A549 treated with ZK216348 at 1 μM for 4 hours (cell line): Measurements from ENCODE around the gene RSL1D1. TPM values are rescaled to one million over a fixed set of nuclear protein-coding genes. Genes with fewer than 3 reads are reported as not detected.

Experiments used
- total RNA-seq: library from RNA; stranded (reverse); fragments of 200-300 nt; extraction: Qiagen RNA extraction; gene quantifications from 5 replicates; pipeline ENCODE4 v1.2.3, GENCODE V29; 2022; ENCODE audit warnings: low read depth

RSL1D1 gene
- total RNA-seq, result 208 to 344 TPM (median 220 TPM) in 5 replicates

DNA sequence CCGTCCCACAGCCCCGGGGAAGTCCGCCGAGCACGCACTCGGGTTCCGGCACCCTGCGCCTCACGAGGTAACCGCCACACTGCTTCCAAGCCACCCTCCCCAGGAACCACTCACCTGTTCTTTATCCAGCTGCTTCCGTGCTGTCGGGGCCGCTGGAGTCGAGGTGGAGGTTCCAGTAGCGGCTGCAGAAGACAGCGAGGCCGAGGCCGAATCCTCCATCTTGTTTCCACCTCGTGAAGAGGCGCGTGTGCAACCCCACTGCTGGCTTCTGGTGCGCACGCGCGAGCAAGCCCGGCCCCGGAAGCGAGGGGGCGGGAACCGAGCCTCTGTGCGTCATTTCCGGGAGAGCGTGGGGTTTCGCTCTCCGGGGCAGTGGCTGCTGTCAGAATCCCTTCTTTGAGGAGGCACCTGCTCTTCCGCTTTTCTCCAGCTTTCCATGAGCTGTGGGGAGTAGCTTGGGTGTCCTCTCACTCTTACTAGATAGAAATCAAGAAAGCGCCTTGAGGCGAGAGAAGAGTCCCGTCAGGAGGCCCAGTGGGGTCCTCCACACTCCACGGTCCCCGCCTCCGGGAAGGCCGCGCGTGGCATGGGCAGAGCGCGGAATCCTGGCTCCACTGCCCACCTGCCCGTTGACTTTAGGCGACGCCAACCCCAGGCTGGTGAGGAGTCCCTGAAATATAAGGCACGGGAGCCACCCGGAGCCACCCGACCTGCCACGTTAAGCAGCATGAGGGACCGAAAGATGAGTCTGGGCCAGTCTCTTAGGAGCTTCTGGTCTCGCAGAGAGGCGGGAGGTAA is at the start of gene RSL1D1:
TSS of gene RSL1D1 (minus strand) at position 249 of the 798 bp plus-strand sequence. CDS start at position 219, 30 bp downstream.

DNA sequence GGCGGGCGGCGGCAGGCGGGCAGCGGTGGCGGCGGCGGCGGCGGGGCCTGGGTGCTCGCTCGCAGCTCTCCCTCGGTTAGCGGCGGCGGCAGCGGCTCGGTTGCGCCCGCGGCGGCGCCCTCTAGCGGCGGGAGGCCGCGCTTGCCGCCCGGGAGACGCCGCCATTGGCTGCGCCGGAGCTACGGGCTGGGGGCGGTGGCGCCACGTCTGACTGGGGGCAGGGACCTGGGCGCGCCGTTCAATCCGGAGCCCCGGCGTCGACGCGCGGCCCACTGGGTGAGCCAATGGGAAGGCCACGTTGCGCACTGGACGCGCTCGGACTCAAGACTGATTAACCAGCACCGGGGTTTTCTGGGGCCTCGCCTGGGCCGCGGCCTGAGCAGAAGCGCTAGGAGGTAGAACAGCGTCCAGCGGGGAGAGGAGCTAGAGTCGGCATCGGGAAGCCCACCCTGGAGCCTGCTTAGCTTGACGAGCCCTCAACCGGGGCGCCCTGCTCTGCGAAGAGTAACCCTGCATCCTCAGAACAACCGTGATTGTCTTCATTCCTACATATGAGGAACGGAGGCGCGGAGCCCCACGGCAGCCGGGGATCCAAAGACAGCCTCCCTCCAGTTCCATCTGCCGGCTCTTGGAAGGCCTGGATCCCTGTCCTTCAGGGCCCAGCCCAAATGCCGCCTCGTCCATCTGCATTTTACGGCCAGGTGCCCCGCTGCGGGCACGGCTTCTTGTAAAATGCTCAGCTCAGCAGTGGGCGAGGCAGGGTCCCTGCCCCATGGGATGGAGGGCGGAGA is 54.0 kb downstream of the RSL1D1 start, which contains the start of gene ZC3H7A:
TSS of gene ZC3H7A (minus strand) at position 93 of the 791 bp plus-strand sequence. CDS start 14,904 bp downstream, outside the sequence.

Other genes with a start within 250 kb of the RSL1D1 start
- 11.3 to 14.5 TPM (median 13.2 TPM) in 5 replicates for gene SNN, start 183.1 kb downstream of the RSL1D1 start, total RNA-seq
- 32.9 to 45.1 TPM (median 39.0 TPM) in 5 replicates for gene TXNDC11, start 108.7 kb downstream of the RSL1D1 start, total RNA-seq
- 24.6 to 36.0 TPM (median 26.5 TPM) in 5 replicates for gene ZC3H7A, start 54.3 kb downstream of the RSL1D1 start, total RNA-seq
- 176 to 245 TPM (median 196 TPM) in 5 replicates for gene GSPT1, start 64.4 kb upstream of the RSL1D1 start, total RNA-seq
- gene NPIPB2, start 90.5 kb upstream of the RSL1D1 start, total RNA-seq, result 1.3 to 4.1 TPM (median 2.4 TPM) in 5 replicates
- not detected in 5 replicates for gene TNFRSF17, start 113.7 kb upstream of the RSL1D1 start, total RNA-seq
- 2.0 to 3.0 TPM (median 2.4 TPM) in 5 replicates for gene SNX29, start 125.2 kb upstream of the RSL1D1 start, total RNA-seq